GM21786 (cell line): ENCODE data around the gene CACNG8.
"Not testable (repeated sequence)": the region's sequence is repeated elsewhere in the genome, so short reads cannot be mapped to it uniquely, and the experiment has no call there.

ENCODE experiments used
- ATAC-seq: cut with Tn5 transposase; IDR thresholded peaks from one replicate; pipeline ENCODE4 v1.9.1; 2021; ENCODE audit not compliant: unreplicated experiment

The CACNG8 gene

GRCh38 chr19:54030895-54031586 is 68.3 kb downstream of the CACNG8 start:
- ATAC-seq, result no peak

- ATAC-seq, result no peak
Measured at GRCh38 chr19:54035215-54036178, 72.8 kb downstream of the CACNG8 start.

GRCh38 chr19:54036542-54036941 is 73.8 kb downstream of the CACNG8 start:
- not testable (repeated sequence) for ATAC-seq
